Upper lobe of right lung (tissue), 1 donor: ENCODE data around the gene SHE. TPM values are rescaled to one million over a fixed set of nuclear protein-coding genes. Genes with fewer than 3 reads are reported as not detected.
A peak's percentile ranks its signal among the peaks of the same experiment; 100 is the strongest.

Source experiments
- ATAC-seq: fragments of 200-7000 bp; cut with Tn5 transposase; one replicate; pipeline ENCODE4 v1.9.1; 2020; ENCODE audit warnings: mild to moderate bottlenecking, moderate library complexity
- DNase-seq: peaks from one replicate; pipeline ENCODE4 v3.0.0-alpha.2; 2020
- H3K27ac ChIP-seq: fragments of 200-600 bp; one replicate; pipeline ENCODE4 v1.8.0; 2022
- H3K27me3 ChIP-seq: fragments of 200-600 bp; one replicate; pipeline ENCODE4 v1.8.0; 2022; ENCODE audit warnings: mild to moderate bottlenecking
- H3K36me3 ChIP-seq: fragments of 200-600 bp; one replicate; pipeline ENCODE4 v1.8.0; 2022
- H3K4me1 ChIP-seq: fragments of 200-600 bp; one replicate; pipeline ENCODE4 v1.8.0; 2022
- H3K4me3 ChIP-seq: fragments of 200-600 bp; one replicate; pipeline ENCODE4 v1.8.0; 2022; ENCODE audit warnings: mild to moderate bottlenecking
- H3K9me3 ChIP-seq: fragments of 200-600 bp; one replicate; pipeline ENCODE4 v1.8.0; 2022
- CTCF ChIP-seq: fragments of 200-600 bp; IDR thresholded peaks from one replicate; pipeline ENCODE4 v1.8.0; 2022; ENCODE audit warnings: antibody characterized with exemption
- intact Hi-C: fragments of 100-400 bp; cut with DNase I; formaldehyde crosslinking; loops from one replicate; pipeline ENCODE4 v1.11.0; 2022
- total RNA-seq: library from RNA; stranded (reverse); fragmentation: NEBNext Ultra II Directional; extraction: Animal tissue kit (Norgen Biotek cat#: 25700); gene quantifications from one replicate; pipeline ENCODE4 v1.2.1, GENCODE V29; 2021
- donor health status: DM: no; HTN: yes; CAD: no; lungs with severe emphysema.

Gene SHE
- total RNA-seq, 1 donor from 2014 or later = 48.3 TPM

DNA sequence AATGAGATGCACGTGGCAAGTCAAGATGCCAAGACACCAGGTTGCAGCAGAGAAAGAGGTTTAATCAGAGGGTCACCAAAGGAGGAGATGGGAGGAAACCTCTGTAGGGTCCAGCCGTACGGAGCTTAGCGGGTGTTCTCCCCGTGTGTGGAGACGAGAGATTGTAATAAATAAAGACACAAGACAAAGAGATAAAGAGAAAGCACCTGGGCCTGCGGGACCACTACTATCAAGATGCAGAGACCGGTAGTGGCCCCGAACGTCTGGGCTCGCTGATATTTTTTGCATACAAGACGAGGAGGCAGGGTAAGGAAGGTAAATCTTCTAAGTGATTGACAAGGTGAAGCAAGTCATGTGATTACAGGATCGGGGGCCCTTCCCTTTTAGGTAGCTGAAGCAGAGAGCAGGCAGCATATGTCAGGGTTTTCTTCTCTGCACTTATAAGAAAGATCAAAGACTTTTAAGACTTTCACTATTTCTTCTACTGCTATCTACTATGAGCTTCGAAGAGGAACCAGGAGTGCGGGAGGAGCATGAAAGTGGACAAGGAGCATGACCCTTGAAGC lies 41.4 kb downstream of the SHE start:
- ATAC-seq = no peak
- Histone ChIP-seq H3K36me3 (peaks cover 33% of the 10 kb centered on the region), H3K4me1 (peaks cover 30% of the 10 kb centered on the region), H3K9me3 (no peaks in the 10 kb centered on the region), H3K27ac (no peak overlapping the region), H3K27me3 (no peaks in the 10 kb centered on the region), H3K4me3 (no peak overlapping the region)
- DNase-seq = peak; percentile 17
- intact Hi-C loops = no loop called here
- TF ChIP-seq CTCF = no peak

- intact Hi-C loops = no loop called here
- H3K4me3 ChIP-seq = no peak overlapping the region
- ATAC-seq (no peak), DNase-seq (peak; percentile 21)
- no peaks in the 10 kb centered on the region for H3K27me3 ChIP-seq
- no peak for TF ChIP-seq CTCF
- no peak overlapping the region for H3K27ac ChIP-seq
- H3K36me3 ChIP-seq = peaks cover 40% of the 10 kb centered on the region
- peaks cover 25% of the 10 kb centered on the region for H3K4me1 ChIP-seq
- no peaks in the 10 kb centered on the region for H3K9me3 ChIP-seq
Observed at GRCh38 chr1:154459080-154459479, 43.1 kb downstream of the SHE start.

DNA sequence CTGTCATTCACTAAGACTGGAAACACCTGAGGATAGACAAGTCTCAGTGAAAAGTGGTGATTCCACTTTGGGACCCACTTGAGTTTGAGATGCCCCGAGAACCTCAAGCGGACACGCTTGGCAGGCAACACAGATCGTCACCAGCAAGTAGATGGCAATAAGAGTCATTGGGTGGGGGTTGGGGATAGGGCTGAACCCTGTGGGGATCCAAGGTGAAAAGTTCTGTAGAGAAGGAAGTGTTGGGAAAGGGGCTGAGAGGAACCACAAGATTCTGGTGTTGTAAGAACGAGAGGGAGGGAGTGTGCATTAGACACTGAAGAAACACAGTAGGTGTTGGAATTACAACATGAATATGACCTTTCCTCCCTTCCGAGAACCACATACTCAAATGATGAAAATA lies 45.6 kb downstream of the SHE start:
- peak; percentile 70 for ATAC-seq
- H3K27ac ChIP-seq = no peak overlapping the region

DNA sequence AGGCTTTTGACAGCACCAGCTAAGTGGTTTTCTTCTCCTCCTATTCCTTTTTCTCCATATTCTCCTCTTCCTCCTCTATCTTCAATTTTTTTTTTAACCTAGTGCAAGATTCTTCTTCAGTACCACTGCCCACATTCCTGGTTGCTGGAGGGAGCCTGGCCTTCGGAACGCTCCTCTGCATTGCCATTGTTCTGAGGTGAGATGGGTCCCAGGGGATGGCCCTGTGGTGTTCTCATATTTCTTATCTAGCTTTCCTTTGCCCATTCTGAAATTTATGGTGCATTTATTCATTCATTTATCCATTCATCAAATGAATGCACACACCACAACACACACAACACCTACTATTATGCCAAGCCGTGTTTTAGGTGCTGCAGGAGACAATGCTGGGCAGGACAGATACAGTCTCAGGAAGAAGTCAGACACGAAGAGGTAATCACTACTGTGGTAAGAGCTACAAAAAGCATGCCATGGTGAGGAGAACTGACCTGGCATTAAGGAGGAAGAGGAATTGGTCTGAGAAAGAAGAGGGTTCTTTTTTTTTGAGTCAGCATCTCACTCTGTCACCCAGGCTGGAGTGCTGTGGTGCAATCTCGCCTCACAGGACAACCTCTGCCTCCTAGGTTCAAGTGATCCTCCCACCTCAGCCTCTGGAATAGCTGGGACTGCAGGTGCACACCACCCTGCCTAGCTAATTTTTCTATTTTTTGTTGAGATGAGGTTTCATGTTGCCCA lies 47.7 kb downstream of the SHE start:
- intact Hi-C loops = no loop called here
- TF ChIP-seq CTCF = no peak
- no peak overlapping the region for H3K27ac ChIP-seq
- no peaks in the 10 kb centered on the region for H3K9me3 ChIP-seq
- H3K4me1 ChIP-seq = peaks cover 9% of the 10 kb centered on the region
- no peaks in the 10 kb centered on the region for H3K27me3 ChIP-seq
- DNase-seq (no peak), ATAC-seq (peak; percentile 36)
- H3K36me3 ChIP-seq = peaks cover 66% of the 10 kb centered on the region
- no peak overlapping the region for H3K4me3 ChIP-seq

More for the DNA sequence above, 45.6 kb downstream of the SHE start:
- Histone ChIP-seq H3K4me1 (peaks cover 11% of the 10 kb centered on the region), H3K4me3 (no peak overlapping the region), H3K27me3 (no peaks in the 10 kb centered on the region), H3K9me3 (no peaks in the 10 kb centered on the region), H3K36me3 (peaks cover 59% of the 10 kb centered on the region)
- TF ChIP-seq CTCF = no peak
- no peak for DNase-seq
- intact Hi-C loops = no loop called here

GRCh38 chr1:154453574-154454352 lies 48.4 kb downstream of the SHE start:
- H3K36me3 ChIP-seq = peaks cover 65% of the 10 kb centered on the region
- no peak overlapping the region for H3K4me3 ChIP-seq
- no peaks in the 10 kb centered on the region for H3K27me3 ChIP-seq
- DNase-seq = no peak
- H3K9me3 ChIP-seq = no peaks in the 10 kb centered on the region
- peak; percentile 73 for ATAC-seq
- intact Hi-C loops = no loop called here
- H3K4me1 ChIP-seq = peaks cover 9% of the 10 kb centered on the region
- no peak overlapping the region for H3K27ac ChIP-seq
- TF ChIP-seq CTCF = no peak
